ENCODE results near the gene ANG. TPM values are rescaled to one million over a fixed set of nuclear protein-coding genes. Genes with fewer than 3 reads are reported as not detected.

Gene ANG
- total RNA-seq, 1 experiment from 2014 or later = 5.8 TPM

GRCh38 chr14:20726531-20726930, 38.0 kb downstream of the ANG start:
- DNase-seq (ENCODE audit: low read depth, low spot score) (no peak), ATAC-seq (no peak)
- RAD21 ChIA-PET (ENCODE audit: low non-redundant PET in 1 of 2, low total read pairs in 2 of 2, uncharacterized antibody in 2 of 2, unreplicated experiment in 2 of 2) = no interaction called here
- Histone ChIP-seq H3K9ac (ENCODE audit: low read length) (no peak overlapping the region), H3K9me2 (ENCODE audit: insufficient read depth) (no peaks in the 10 kb centered on the region), H2AFZ (ENCODE audit: low read depth, low read length, poor library complexity, severe bottlenecking) (no peak overlapping the region), H3K27ac (ENCODE audit: low read depth, low read length) (no peak overlapping the region), H3K9me3 (ENCODE audit: control insufficient read depth in 1 of 2, insufficient read depth in 1 of 2, low read depth in 1 of 2, low read length in 2 of 2) (no peaks in the 10 kb centered on the region), H3K4me3 (replicated peaks in 1 of 2; ENCODE audit: low read depth in 1 of 2, low read length in 2 of 2) (no peak overlapping the region), H4K20me1 (ENCODE audit: insufficient read depth) (no peaks in the 10 kb centered on the region), H3K4me1 (ENCODE audit: control insufficient read depth in 1 of 2, insufficient read depth in 2 of 2, low read length in 2 of 2) (no peaks in the 10 kb centered on the region), H3K4me2 (ENCODE audit: low read length) (no peak overlapping the region), H3K27me3 (ENCODE audit: insufficient read depth, low read length) (peaks cover 23% of the 10 kb centered on the region), H3K36me3 (ENCODE audit: control insufficient read depth in 1 of 2, insufficient read depth in 2 of 2, low read length in 2 of 2) (no peaks in the 10 kb centered on the region), H3K79me2 (ENCODE audit: insufficient read depth, low read length) (no peaks in the 10 kb centered on the region)
- intact Hi-C loops (cut with micrococcal nuclease) = no loop called here
- no peak for TF ChIP-seq EZH2phosphoT487 (IDR thresholded peaks at IDR 0.05; ENCODE audit: borderline replicate concordance)
- TF ChIP-seq EZH2 (IDR thresholded peaks at IDR 0.05) = no peak
- no peak for TF ChIP-seq SP1 (IDR thresholded peaks at IDR 0.05; ENCODE audit: low read depth)
- no peak for TF ChIP-seq ZBTB33 (IDR thresholded peaks at IDR 0.05; ENCODE audit: extremely low read depth, insufficient replicate concordance, low read length)
- no peak for TF ChIP-seq TCF7L2 (IDR thresholded peaks at IDR 0.05; ENCODE audit: borderline replicate concordance, extremely low read depth, insufficient read depth, insufficient read length)
- no peak for TF ChIP-seq JUND (IDR thresholded peaks at IDR 0.05)
- no peak for TF ChIP-seq CBX3 (IDR thresholded peaks at IDR 0.05; ENCODE audit: low read depth)
- no peak for TF ChIP-seq MAX (IDR thresholded peaks at IDR 0.05)
- no peak for TF ChIP-seq REST (IDR thresholded peaks at IDR 0.05; ENCODE audit: low read depth)
- no peak for TF ChIP-seq ZFX (IDR thresholded peaks at IDR 0.05)
- no peak for TF ChIP-seq SIN3A (IDR thresholded peaks at IDR 0.05; ENCODE audit: low read depth)
- no peak for TF ChIP-seq RAD21 (IDR thresholded peaks at IDR 0.05; ENCODE audit: low read depth)
- no peak for TF ChIP-seq POLR2A (IDR thresholded peaks at IDR 0.05; ENCODE audit: borderline replicate concordance, extremely low read depth, insufficient read depth, insufficient read length)
- no peak for TF ChIP-seq ATF3 (IDR thresholded peaks at IDR 0.05)
- TF ChIP-seq FOSL1 (IDR thresholded peaks at IDR 0.05; ENCODE audit: low read depth) = no peak
- no peak for TF ChIP-seq ZNF274 (IDR thresholded peaks at IDR 0.05; ENCODE audit: low read depth, low read length)
- POLR2A ChIA-PET = no interaction called here
- CTCF ChIA-PET = no interaction called here
- BruUV-seq (replicated peaks) = no TSS peak
